A673 (cell line): ENCODE data around the gene UNK.

ENCODE experiments used
- CTCF ChIP-seq: fragments of 300-800, 200-600 bp; sonication (generic); conservative IDR thresholded peaks from 2 replicates; pipeline ENCODE4 v1.5.1; 2017; ENCODE audit warnings: low read depth, mild to moderate bottlenecking, antibody characterized with exemption, low read length, moderate library complexity, mixed read lengths
- EZH2 ChIP-seq: fragments of 200-600 bp; sonication (generic); IDR thresholded peaks from 2 replicates; pipeline ENCODE4 v1.6.1; 2017; ENCODE audit warnings: borderline replicate concordance, low read depth, mild to moderate bottlenecking, mixed read lengths, antibody characterized with exemption, low read length; ENCODE audit not compliant: poor library complexity, severe bottlenecking

- TF ChIP-seq CTCF (no peak), EZH2 (no peak)
Observed at GRCh38 chr17:75831032-75831571, 46.5 kb downstream of the UNK start.
